Uterus (tissue), 2 donors: ENCODE results near the gene UXT.
"Not testable (repeated sequence)": the region's sequence is repeated elsewhere in the genome, so short reads cannot be mapped to it uniquely, and the experiment has no call there.

Source experiments
- POLR2A ChIP-seq, 2 donors: fragments of 450-650 bp; IDR thresholded peaks; one replicate each; pipeline ENCODE4 v1.6.1; 2016; ENCODE audit warnings: antibody characterized with exemption in 2 of 2, mild to moderate bottlenecking in 1 of 2, moderate library complexity in 1 of 2
- TF ChIP-seq, protein P1 (sequence below), 4 experiments: fragments of 200-600 bp in 2 of 4; fragments of 450-650 bp in 2 of 4; sonication (generic) in 2 of 4; IDR thresholded peaks; one replicate each; pipeline ENCODE4 v1.5.1; 2016 to 2019; ENCODE audit warnings: antibody characterized with exemption in 4 of 4, mild to moderate bottlenecking in 2 of 4, moderate library complexity in 1 of 4

DNA sequence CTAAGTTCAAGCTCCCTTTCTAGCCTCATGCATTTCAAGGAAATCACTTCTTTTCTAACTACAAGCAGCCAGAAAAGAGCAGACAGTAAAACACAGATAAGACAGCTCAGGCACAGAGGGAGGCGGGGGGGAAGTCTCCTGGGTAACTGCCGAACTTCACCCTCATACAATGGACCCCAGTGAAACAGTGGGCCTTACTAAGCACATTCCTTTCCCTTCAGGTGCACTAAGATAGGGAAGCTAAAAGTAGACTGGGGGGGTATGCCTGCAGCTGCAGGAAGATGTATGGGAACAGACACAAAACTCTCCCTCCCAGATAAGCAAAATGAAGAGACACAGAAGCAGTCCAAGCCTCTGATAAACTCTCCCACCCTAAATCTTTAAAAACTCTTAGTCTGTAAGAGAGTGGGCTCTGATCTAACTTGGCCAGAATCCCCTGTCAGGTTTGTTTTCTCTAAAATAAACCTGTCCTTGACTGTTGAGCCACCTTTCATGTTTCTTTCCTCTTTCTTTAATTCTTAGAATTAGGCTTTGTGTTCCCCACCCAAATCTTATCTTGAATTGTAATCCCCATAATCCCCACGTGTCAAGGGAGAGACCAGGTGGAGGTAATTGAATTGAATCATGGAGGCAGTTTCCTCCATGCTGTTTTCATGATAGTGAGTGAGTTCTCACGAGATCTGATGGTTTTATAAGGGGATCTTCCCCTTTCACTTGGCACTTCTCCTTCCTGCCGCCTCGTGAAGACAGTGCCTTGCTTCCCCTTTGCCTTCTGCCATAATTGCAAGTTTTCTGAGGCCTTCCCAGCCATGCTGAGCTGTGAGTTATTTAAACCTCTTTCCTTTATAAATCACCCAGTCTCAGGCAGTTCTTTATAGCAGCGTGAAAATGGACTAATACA, 17.2 kb upstream of the UXT start:
- TF ChIP-seq, protein P1, sequence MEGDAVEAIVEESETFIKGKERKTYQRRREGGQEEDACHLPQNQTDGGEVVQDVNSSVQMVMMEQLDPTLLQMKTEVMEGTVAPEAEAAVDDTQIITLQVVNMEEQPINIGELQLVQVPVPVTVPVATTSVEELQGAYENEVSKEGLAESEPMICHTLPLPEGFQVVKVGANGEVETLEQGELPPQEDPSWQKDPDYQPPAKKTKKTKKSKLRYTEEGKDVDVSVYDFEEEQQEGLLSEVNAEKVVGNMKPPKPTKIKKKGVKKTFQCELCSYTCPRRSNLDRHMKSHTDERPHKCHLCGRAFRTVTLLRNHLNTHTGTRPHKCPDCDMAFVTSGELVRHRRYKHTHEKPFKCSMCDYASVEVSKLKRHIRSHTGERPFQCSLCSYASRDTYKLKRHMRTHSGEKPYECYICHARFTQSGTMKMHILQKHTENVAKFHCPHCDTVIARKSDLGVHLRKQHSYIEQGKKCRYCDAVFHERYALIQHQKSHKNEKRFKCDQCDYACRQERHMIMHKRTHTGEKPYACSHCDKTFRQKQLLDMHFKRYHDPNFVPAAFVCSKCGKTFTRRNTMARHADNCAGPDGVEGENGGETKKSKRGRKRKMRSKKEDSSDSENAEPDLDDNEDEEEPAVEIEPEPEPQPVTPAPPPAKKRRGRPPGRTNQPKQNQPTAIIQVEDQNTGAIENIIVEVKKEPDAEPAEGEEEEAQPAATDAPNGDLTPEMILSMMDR (IDR thresholded peaks at IDR 0.05) = not testable (repeated sequence)
- not testable (repeated sequence) for TF ChIP-seq POLR2A (IDR thresholded peaks at IDR 0.05)
